T-helper 2 cell treated with Interferon-gamma antibody and Interleukin-4, amounts not matched to agents 100 ng/mL and 5 ng/mL, for 36 hours (primary cell): ENCODE data around the gene EIF2AK2. TPM values are rescaled to one million over a fixed set of nuclear protein-coding genes. Genes with fewer than 3 reads are reported as not detected.

ENCODE experiments used
- intact Hi-C: fragments of 100-400 bp; cut with micrococcal nuclease; formaldehyde crosslinking; loops from one replicate; pipeline ENCODE4 v1.15.1; 2023
- total RNA-seq: library from RNA; stranded (reverse); gene quantifications from 2 replicates; pipeline ENCODE4 v1.2.3, GENCODE V29; 2022

Gene EIF2AK2
- total RNA-seq, 1 donor from 2014 or later = 56.5 TPM

DNA sequence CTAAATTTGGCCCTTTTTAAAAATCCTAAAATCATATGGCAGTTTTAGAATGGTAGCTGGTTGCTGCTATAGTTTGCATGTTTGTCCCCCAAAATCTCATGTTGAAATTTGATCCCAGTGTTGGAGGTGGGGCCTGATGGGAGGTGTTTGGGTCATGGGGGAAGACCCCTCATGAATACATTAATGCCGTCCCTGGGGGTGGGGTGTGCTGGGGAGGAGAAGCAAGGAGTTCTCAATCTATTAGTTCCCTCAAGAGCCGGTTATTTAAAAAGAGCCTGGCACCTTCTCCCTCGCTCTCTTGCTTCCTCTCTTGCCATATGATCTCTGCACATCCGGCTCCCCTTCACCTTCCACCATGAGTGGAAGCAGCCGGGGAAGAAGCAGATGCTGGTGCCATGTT, 51.6 kb downstream of the EIF2AK2 start:
- intact Hi-C loops = no loop called here

DNA sequence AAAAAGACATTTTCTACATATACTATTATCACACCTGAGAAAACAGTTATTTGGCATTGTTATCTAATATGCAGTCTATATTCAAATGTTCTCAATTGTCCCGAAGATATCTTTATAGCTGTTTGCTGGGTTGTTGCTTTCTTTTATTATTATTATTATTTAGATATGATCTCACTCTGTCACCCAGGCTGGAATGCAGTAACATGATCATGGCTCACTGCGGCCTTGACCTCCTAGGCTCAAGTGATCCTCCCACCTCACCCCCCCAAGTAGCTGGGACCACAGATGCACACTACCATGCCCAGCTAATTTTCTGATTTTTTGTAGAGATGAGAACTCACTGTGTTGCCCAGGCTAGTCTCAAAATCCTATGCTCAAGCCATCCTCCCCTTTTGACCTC, 52.6 kb downstream of the EIF2AK2 start:
- intact Hi-C loops = no loop called here

DNA sequence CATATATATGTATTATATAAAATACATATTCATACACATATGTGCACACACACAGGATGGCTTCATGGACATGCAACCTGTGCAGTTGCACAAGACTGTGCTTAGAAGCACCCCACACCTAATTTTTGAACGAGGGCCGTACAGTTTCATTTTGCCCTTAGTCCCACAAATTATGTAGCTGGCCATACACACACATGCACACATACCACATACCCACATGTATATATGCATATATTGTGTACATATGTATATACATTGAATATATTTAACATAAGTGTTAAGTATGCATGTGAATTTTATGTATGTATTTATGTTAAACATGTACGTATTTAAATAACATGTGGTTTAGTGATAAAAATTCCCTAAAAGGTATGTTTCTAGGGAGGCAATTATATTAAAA, 54.2 kb downstream of the EIF2AK2 start:
- intact Hi-C loops = no loop called here

DNA sequence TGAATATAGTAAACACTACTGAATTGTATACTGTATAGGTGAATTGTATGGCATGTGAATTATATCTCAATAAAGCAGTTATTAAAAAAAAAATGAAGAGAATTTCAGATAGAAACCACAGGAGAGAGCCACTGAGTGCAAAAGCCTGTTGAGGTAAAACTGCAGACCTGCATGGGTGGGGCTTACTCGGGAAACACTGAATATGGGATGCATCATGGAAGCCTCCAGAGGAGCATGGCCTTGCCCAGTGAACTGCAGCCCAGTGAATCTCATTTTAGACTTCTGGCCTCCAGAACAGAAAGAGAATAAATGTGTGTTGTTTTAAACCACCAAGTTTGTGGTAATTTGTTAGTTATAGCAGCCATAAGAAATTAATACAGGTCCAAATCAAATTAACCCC, 56.7 kb downstream of the EIF2AK2 start:
- intact Hi-C loops = no loop called here

DNA sequence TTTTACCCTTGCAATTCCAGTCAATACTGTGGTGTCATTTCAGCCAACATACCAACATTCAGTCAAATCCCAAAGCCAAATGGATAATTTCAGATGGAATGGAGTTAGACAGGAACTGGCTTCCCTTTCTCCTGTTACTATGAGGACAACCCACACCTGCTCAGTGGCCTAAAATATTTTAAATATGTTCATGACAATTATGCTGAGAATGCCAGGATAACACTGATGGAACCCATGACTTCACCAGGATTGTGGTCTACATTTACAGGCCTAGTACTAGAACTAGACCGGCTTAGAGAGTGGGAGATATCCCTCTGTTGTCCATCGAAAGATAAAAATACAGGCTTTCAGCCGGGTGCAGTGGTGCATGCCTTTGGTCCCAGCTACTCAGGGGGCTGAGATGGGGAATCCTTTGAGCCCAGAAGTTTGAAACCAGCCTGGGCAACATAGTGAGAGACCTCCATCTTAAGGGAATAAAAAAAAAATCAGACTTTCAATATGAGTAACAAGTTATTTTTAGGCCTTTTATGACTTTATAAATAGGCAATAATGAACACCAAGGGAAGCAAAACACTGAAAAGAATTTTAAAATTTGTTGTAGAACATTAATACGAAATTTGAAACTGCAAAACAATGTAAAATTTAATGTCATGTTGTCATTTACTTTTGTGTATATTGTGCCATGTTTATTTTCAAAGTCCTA, 58.2 kb downstream of the EIF2AK2 start:
- intact Hi-C loops = no loop called here

DNA sequence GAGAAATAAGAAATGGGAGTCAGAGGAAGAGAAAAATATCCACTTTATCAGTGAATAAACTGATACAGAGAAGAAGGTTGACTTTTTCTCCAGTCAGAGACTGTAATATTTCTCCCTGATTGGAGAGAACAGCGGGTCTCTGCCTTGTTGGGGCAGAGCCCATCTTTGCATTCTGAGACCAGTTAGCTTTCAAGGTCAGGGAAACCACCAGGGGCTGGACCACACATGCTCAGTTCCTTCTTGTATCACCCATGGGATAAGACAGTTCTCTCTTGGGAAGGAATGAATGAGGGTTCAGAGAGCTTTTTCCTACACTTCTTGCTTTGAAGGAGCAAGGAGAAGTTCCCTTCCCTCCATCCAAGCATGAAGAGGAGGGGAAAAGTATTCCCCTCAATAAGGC, 60.2 kb downstream of the EIF2AK2 start:
- intact Hi-C loops = no loop called here

DNA sequence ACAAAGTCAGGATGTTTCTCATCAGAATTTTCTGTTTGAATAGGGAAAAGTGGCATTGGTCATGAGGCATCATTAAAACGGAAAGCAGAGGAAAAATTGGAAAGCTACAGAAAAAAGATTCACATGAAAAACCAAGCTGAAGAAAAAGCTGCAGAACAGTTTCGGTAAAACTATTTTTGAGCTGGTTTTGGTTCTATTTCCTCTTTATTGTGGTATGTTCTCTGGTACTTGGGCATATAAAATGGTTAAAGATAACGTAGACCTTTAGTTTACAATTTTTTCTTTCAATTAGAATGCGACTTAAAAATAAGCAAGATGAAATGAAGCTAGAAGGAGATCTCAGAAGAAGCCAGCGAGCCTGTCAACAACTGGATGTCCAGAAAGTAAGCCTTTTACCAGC, 64.9 kb downstream of the EIF2AK2 start:
- intact Hi-C loops = no loop called here

DNA sequence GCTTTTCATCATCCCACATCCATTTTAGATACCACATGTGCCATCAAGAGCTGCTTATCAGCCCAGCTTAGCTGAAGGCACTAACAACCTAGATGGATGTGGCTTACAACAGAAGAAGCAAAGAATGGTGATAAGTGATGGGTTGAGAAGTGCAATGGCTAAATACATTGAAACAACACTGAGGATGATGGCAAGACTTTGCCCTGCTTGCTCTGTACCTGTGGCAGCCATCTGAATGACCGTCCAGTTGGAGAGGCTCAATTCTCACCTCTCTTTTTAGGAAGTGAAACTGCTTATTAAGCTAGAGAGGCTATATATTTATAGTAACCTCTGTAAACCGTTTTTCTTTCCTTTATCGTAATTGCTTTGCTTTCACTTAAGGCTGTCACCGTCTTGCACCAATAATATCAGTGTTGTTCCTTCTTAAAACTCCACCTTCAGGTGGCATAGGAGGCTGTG, 66.7 kb downstream of the EIF2AK2 start:
- intact Hi-C loops = no loop called here

DNA sequence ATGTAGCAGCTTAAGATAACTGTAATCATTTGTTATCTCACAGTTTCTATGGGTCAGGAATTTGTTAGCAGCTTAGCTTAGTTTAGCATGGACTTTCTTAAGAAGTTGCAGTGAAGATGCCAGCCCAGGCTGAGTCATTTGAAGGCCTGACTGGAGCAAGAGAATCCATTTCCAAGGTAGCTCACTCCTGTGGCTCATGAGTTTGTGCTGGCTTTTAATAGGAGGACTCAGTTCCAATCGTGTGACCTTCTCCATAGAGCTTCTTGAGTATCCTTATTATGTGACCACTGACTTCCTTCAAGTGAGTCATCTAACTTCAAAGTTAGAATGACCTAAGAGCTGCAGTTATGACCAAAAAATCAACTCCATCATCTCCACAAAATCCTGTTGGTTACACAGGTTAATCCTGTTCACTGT, 71.0 kb downstream of the EIF2AK2 start:
- intact Hi-C loops = loop anchor here (10.0 kb wide), 1 partner anchor 491 kb away; the partner anchor contains the start of gene FEZ2

DNA sequence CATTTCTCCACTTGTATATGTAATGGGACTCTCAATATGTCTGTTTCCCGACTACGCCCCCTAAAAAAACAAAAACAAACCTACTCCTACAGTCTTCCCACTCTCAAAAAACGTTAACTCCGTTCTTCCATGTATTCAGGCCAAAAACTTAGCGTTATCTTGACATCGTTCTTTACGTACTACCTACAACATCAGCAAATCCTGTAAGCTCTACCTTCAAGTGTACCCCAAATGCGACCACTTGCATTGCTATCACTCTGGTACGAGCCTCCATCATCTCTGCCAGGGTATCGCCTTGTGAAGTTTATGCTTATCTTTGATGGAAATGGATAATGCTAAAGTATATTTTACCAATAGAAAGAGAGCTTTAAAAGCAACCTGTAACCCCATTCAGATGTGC, 72.0 kb downstream of the EIF2AK2 start:
- intact Hi-C loops = loop anchor here (1.0 to 10.0 kb wide), 6 partner anchors 73 to 988 kb away; partner anchors contain the start of genes CEBPZ, FEZ2, NDUFAF7 and PRKD3

DNA sequence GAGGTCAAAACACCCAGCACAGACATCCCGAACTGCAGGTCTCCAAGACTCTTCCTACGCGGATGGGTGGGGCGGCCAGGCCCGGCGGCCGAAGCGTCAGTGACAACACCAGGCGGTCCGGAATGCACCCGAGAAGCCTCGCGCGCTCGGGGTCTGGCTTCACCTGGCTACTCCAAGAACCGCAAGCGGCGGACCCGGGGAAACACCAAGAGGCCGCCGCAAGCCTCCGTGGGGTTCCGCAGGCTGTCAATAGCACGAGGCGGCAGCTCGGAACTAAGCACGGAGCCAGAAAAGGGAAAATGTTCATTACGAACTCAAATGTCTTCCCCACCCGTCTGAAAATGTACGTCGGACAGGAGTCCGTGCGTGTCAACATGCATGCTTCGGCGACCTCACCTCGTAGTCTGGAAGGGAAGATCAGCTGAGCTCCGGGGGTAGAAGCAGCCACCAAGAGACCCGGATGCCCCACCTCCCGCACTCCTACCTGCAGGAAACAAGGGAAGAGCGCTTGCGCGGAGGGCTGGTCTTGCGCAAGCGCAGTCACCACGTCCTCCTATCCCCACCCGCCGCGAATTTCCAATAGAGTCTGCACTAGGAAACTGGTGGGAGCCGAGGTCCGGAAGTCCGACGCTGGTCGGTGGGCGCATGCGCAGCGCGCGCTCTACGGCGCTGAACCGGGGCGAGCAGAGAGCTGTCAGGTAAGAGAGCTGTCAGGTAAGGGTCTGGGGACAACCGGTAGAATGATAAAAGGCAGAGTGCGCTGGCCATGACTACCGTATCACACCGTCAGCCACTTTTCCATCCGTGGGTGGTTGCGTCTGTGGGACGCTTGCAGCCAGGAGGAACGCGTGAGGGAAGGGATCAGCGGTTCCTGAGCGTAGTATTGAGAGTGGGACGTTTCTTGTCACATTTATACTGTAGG, 72.6 kb downstream of the EIF2AK2 start, which contains the start of the genes GPATCH11 and HEATR5B:
GPATCH11 (plus strand) TSS at position 646 of the 922 bp plus-strand sequence. CDS start 3,864 bp downstream, outside the sequence.
HEATR5B (minus strand) TSS at position 500 of the 922 bp plus-strand sequence. CDS start 958 bp downstream, outside the sequence.
- intact Hi-C loops = loop anchor here (1.0 to 10.0 kb wide), 6 partner anchors 73 to 988 kb away; partner anchors contain the start of genes CEBPZ, FEZ2, NDUFAF7 and PRKD3

DNA sequence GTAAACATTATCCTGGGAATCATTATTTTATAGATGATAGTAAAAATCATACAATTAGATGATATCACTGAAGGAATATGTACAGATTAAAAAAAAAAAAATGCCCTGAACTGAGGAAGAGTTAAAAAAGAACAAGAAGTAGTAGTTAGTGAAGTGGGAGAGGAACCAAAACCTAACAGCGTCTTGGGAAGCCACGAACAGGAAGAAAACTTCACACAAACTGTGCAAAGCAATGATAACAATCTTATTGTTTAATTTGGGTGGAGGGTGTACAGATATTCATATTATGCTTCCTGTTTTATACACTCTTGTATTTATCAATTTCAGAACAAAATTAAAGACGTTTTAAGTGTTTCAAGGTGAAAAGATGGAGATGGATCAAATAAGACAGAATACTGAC, 76.1 kb downstream of the EIF2AK2 start:
- intact Hi-C loops = loop anchor here (5.0 to 10.0 kb wide), 3 partner anchors 152 to 992 kb away; partner anchors contain the start of genes CEBPZ, FEZ2 and NDUFAF7

DNA sequence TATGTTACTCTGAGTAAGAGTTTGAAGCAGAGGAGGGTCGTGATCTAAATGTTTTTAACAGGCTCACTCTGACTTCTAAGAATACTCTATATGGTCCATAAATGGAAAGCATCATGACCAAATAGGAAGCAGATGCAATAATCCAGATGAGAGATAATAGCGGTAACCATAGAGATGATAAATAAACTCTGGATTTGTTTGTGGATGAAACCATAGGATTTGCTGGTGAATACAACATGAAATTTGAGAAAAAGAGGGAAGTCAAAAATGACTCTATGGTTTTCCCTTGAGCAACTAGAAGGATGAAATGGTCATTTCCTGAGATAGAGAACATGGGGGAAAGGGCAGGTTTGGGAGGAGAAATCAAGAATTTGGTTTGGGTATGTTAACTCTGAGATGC, 76.5 kb downstream of the EIF2AK2 start:
- intact Hi-C loops = loop anchor here (5.0 to 10.0 kb wide), 3 partner anchors 152 to 992 kb away; partner anchors contain the start of genes CEBPZ, FEZ2 and NDUFAF7

DNA sequence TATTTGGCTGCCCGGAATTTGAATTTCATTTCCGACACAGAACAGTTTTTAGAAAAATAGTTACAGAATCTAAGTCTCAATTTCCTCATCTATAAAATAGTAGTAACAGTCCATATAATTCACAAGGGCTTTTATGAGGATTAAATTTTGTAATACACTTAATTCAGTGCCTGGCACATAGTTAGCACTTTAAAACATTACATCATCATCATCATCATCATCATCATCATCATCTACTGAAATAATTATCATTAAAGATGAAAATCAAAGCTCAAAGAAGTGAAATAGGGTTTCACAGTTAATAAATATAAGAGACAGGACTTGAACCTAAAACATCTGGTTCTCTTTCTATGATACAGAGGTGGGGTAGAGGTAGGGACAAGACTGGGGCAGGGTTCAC, 85.8 kb downstream of the EIF2AK2 start:
- intact Hi-C loops = no loop called here

DNA sequence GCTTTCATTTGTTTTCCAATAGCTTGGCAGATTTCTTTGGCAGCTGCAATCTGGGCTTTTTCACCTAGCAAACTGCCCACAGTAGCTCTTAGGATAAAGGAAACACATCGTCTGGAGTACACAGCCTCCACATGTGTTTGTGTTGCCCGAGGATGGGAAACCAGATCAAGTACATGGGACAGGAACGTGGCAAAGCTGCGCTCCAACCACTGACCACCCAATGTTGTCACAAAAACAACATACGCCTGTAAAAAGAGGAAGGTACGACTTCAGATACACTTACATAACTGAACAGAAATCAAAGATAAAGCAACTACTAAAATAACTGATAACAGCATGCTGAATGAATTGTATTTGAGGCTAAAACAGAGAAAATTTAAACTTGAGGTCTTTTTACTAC, 88.1 kb downstream of the EIF2AK2 start:
- intact Hi-C loops = no loop called here

DNA sequence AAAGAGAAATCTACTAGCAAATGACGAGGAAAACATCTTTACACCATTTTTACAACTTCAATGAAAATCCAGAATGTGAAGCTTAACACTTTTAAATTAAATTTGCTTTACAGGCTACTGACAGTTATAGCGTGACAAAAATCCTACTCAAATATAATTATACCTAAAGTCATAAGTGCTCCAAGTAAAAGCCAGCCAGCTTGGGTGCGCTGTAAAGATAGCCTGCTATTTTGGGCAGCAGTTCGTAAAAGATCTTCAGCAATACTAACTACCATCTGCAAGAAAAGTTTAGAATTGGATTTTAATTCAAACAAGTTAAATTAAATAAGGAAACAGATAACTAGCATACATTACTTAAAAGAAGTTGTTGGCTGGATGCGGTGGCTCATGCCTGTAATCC, 95.0 kb downstream of the EIF2AK2 start:
- intact Hi-C loops = no loop called here

DNA sequence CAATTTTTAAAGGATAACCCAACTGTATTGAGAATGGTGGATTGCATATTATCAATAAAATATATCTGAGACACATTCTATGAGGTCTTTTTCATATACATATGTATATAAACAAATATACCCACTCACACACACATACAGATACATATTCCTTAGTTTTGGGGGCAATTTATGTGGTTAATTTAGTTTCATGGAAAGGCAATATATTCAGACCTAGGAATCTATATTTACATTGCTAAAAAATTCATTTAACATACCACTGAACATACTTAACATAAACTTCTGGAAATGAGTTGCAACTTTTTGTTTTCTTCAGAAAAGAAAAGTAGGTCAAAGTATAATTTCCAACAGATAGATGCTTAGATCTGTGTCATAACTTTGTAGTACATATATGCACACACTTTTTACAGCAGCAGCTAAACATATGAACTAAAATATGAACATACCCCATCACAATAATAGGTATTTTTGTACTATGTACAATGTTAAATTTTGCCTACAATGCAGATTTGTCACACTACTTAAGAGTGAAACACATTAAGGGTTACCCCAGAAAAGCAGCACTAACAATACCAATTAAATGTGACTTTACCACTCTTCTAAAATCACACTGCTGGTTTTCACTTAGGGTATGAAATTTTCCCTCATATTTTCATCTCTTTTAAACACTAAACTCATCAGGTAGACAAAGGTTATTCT, 95.6 kb downstream of the EIF2AK2 start:
- intact Hi-C loops = no loop called here

DNA sequence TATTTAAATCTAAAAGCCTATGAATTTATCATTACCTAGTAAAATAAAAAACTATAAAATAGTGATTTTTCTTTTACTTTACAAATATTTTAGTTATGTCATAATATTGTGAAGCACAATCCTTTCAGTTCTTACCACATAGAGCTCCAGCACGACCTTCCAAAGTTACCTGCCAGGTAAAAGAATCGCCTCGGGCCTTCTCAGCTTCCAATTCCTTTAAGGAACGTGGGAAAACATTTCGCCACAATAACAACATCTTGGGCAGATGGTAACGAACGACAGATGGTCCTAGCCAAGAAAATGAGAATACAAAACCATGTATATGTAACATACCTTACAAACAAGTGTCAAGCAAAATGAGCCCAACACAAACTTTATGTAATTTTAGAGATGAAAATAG, 96.3 kb downstream of the EIF2AK2 start:
- intact Hi-C loops = no loop called here

DNA sequence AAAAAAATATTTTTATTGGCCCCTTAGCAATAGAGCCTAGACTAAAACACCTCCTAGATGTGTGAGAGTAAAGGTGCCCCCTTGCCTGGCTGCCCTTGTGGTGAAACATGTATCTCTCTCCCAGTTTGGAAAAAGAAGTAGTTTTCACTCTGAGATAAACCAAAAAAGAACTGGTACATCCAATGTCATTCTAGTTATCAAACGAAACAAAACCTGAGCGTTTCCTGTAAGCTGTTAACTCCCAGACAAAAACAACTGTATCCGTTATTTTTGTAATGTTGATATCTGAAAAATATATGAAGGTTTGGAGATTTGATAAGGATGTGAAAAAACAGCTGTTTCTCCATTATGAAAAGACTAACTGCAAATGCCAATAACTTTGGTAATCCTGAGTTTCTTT, 96.9 kb downstream of the EIF2AK2 start:
- intact Hi-C loops = no loop called here

DNA sequence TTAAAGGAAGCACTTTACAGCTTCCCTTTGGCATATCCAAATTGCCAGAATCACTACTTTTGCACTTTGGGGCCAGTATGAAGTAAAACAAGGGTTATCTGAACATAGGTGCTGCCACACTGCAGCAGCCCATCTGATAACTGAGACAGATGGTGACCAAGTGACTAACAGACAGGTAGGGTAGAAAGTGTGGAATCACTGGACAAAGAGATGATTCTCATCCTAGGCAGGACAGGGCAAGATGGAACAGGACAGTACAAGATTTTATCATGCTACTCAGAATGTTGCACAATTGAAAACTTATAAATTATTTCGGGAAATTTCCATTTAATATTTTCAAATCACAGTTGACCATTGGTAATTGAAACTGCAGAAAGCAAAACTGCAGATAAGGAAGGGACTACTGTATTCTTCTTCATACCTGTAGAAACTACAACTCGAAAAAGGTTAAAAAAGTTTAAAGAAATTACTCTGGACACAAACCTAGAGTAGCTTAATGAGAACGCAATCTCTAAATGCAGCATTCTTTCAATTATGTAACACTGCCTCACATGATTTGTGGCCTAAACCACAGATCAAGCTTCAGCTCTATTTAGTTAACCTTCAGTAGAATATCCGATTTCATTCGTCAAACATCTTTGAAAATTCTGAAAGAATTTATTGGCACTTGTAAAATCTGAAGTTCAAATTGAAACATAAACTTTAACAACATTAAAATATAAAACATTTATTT, 104.0 kb downstream of the EIF2AK2 start:
- intact Hi-C loops = no loop called here
